ENCODE data around the gene UHRF1. TPM values are rescaled to one million over a fixed set of nuclear protein-coding genes. Genes with fewer than 3 reads are reported as not detected.

UHRF1 gene
- total and polyA plus RNA-seq, 3 experiments from 2014 or later = 0.35 to 218 (median 212) TPM

DNA sequence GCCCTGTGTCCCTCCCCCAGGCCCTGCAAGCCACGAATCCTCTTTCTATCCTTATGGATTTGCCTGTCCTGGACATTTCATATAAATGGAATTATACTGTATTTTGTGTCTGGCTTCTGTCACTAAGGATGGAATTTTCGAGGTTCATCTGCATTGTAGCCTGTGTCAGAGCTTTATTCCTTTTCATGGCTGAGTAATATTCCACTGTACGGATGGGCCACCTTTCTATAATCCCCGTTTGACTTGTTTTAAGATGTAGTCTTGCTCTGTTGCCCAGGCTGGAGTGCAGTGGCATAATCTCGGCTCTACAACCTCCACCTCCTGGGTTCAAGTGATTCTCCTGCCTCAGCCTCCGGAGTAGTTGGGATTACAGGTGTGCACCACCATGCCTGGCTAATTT lies 55.8 kb downstream of the UHRF1 start:
- Histone ChIP-seq H3K36me3 (ENCODE audit: insufficient read depth, low read length) (no peaks in the 10 kb centered on the region), H3K4me1 (ENCODE audit: insufficient read depth, low read length) (peaks cover 13% of the 10 kb centered on the region), H3K9me3 (ENCODE audit: low read length) (no peaks in the 10 kb centered on the region), H3K27me3 (ENCODE audit: insufficient read depth, low read length, poor library complexity, severe bottlenecking) (no peaks in the 10 kb centered on the region), H3K27ac (ENCODE audit: low read depth, low read length) (no peak overlapping the region), H3K4me3 (ENCODE audit: low read length) (no peak overlapping the region)
- H3K4me3 Mint-ChIP-seq = no peak overlapping the region
- CTCF ChIA-PET = no interaction called here
- DNase-seq = no peak
- H3K27me3 Mint-ChIP-seq = peaks cover 0 to 4% of the 10 kb centered on the region in 2 donors
- peak overlapping the region in 1 of 8 donors; percentile 4 for H3K27ac Mint-ChIP-seq
- no peaks in the 10 kb centered on the region for H3K9me3 Mint-ChIP-seq
- H3K36me3 Mint-ChIP-seq = no peaks in the 10 kb centered on the region
- H3K4me1 Mint-ChIP-seq = peaks cover 8 to 15% (median 9%) of the 10 kb centered on the region in 3 donors
- POLR2A ChIA-PET = no interaction called here

DNA sequence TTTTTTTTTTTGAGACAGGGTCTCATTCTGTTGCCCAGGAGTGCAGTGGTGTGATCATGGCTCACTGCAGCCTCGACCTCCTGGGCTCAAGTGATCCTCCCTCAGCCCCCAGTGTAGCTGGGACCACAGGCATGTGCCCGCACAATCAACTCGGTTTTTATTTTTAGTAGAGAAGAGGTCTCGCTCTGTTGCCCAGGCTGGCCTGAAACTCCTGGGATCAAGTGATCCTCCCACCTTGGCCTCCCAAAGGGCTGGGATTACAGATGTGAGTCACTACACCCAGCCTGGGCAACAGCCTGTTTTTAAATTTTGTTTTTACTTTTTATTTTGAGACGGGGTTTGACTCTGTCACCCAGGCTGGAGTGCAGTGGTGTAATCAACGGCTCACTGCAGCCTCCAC lies 57.3 kb downstream of the UHRF1 start:
- CTCF ChIA-PET = interaction anchor here (5.6 kb wide), 1 partner anchor 52 kb away, joined by 52 read pairs; no protein-coding TSS in a partner anchor
- Mint-ChIP-seq H3K9me3 (no peaks in the 10 kb centered on the region), H3K36me3 (no peaks in the 10 kb centered on the region), H3K27ac (no peak overlapping the region), H3K4me3 (no peak overlapping the region), H3K4me1 (peaks cover 23 to 30% (median 24%) of the 10 kb centered on the region in 3 donors), H3K27me3 (peaks cover 0 to 5% of the 10 kb centered on the region in 2 donors)
- Histone ChIP-seq H3K4me3 (ENCODE audit: low read length) (no peak overlapping the region), H3K27me3 (ENCODE audit: insufficient read depth, low read length, poor library complexity, severe bottlenecking) (no peaks in the 10 kb centered on the region), H3K36me3 (ENCODE audit: insufficient read depth, low read length) (no peaks in the 10 kb centered on the region), H3K9me3 (ENCODE audit: low read length) (no peaks in the 10 kb centered on the region), H3K4me1 (ENCODE audit: insufficient read depth, low read length) (peaks cover 27% of the 10 kb centered on the region), H3K27ac (ENCODE audit: low read depth, low read length) (no peak overlapping the region)
- POLR2A ChIA-PET = no interaction called here
- no peak for DNase-seq

DNA sequence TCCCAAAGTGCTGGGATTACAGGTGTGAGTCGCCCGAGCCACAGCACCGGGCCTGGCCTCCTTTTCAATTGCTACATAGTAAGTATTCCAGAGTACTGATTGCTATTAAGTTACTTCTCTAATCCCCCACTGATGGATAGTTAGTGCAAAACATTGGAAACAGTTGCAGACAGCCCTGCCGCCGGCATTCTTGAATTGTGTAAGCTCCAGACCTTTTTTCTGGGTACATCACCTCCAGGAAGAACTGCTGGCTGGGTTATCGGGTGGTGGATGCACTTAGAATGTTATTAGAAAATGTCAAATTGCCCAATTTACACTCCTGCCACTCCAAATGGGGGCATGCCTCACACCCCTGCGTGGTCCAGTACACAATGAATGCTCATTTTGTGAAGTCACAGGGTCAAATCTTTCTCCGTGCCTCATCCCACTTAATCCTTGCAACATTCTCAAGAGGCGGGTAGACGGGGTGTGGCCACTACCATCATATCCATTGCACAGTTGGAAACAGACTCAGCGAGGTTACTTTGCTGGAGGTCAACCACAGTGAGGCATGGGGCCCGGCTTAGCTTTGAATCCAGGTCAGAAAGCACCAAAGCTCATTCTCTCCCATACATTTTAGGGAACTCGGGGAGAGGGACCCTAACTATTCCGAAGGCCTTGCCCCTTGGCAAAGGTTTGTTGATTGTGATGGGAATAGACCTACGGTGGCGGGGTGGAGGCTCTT lies 58.6 kb downstream of the UHRF1 start:
- Histone ChIP-seq H3K27me3 (ENCODE audit: insufficient read depth, low read length, poor library complexity, severe bottlenecking) (no peaks in the 10 kb centered on the region), H3K4me1 (ENCODE audit: insufficient read depth, low read length) (peaks cover 27% of the 10 kb centered on the region), H3K27ac (ENCODE audit: low read depth, low read length) (no peak overlapping the region), H3K36me3 (ENCODE audit: insufficient read depth, low read length) (no peaks in the 10 kb centered on the region), H3K9me3 (ENCODE audit: low read length) (no peaks in the 10 kb centered on the region), H3K4me3 (ENCODE audit: low read length) (peak overlapping the region; percentile 49)
- Mint-ChIP-seq H3K9me3 (no peaks in the 10 kb centered on the region), H3K27me3 (peaks cover 0 to 5% of the 10 kb centered on the region in 2 donors), H3K36me3 (peaks cover 0 to under 1% (median 0%) of the 10 kb centered on the region in 3 donors), H3K4me1 (peaks cover 29 to 42% (median 30%) of the 10 kb centered on the region in 3 donors), H3K27ac (peak overlapping the region in 7 of 8 donors; percentile 66 to 98 (median 92)), H3K4me3 (peak overlapping the region; percentile 40 to 86 (median 84))
- CTCF ChIA-PET = interaction anchor here (0.8 to 5.6 kb wide), 4 partner anchors 53 to 116 kb away, joined by 3 to 52 read pairs (median 4); no protein-coding TSS in a partner anchor
- no peak for DNase-seq
- POLR2A ChIA-PET = interaction anchor here (0.6 to 6.1 kb wide), 5 partner anchors 8 to 484 kb away, joined by 3 to 128 read pairs (median 5); partner anchors contain the start of gene FEM1A

DNA sequence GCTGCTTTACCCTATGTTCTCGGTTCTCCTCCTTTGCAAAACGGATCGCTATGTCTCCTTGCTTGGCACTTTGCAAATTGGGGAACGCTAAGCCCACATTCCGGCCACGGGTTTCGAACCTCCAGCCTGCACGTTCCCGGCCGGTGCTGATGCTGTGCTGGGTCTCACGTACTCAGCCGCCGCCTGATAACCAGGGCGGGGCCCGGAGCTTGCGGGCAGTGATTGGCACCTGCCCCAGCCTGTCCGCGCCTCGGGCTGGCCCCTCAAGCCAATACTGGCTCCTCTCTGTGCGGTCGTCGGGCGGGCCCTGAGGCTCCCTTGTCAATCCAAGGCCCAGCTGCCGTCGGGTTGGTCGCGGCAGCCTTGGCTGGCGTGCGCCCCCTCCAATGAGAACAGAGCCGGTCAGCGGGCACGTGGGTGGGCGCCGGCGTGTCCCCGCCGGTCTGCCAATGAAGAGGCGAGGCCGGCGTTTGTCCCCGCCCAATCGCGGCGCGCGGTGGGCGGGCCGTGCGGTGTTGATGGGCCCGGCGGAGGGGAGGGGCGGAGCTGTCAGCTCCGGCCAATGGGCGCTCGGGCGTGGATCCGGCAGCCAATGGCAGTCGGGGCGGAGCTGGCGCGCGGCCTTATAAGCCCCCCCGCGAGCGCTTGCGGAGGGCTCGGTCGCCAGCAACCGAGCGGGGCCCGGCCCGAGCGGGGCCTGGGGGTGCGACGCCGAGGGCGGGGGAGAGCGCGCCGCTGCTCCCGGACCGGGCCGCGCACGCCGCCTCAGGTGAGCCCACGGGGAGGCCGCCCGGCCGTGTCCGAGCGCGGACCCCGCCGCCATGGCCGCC lies 59.4 kb downstream of the UHRF1 start, which contains the start of gene KDM4B:
KDM4B (plus strand) TSS at position 652 of the 830 bp plus-strand sequence. CDS start 63,778 bp downstream, outside the sequence.
- Mint-ChIP-seq H3K4me1 (peaks cover 29 to 46% (median 32%) of the 10 kb centered on the region in 3 donors), H3K36me3 (peaks cover 0 to 2% (median 0%) of the 10 kb centered on the region in 3 donors), H3K27ac (peak within 1 kb of the TSS; percentile 78 to 98 (median 92)), H3K27me3 (peaks cover 0 to 4% of the 10 kb centered on the region in 2 donors), H3K4me3 (peak within 1 kb of the TSS; percentile 83 to 95 (median 89)), H3K9me3 (no peaks in the 10 kb centered on the region)
- peaks cover 27% of the 10 kb centered on the region for H3K4me1 ChIP-seq (ENCODE audit: insufficient read depth, low read length)
- H3K27me3 ChIP-seq (ENCODE audit: insufficient read depth, low read length, poor library complexity, severe bottlenecking) = no peaks in the 10 kb centered on the region
- ChIA-PET CTCF (interaction anchor here (0.5 to 5.6 kb wide), 5 partner anchors 54 to 225 kb away, joined by 3 to 52 read pairs (median 4); no protein-coding TSS in a partner anchor), POLR2A (interaction anchor here (0.6 to 6.1 kb wide), 6 partner anchors 9 to 484 kb away, joined by 3 to 128 read pairs (median 4); partner anchors contain the start of genes FEM1A and PLIN3)
- H3K27ac ChIP-seq (ENCODE audit: low read depth, low read length) = peak within 1 kb of the TSS; percentile 33
- H3K36me3 ChIP-seq (ENCODE audit: insufficient read depth, low read length) = no peaks in the 10 kb centered on the region
- peak within 1 kb of the TSS; percentile 49 for H3K4me3 ChIP-seq (ENCODE audit: low read length)
- H3K9me3 ChIP-seq (ENCODE audit: low read length) = no peaks in the 10 kb centered on the region
- peak; percentile 97 to 100 (median 99) for DNase-seq

DNA sequence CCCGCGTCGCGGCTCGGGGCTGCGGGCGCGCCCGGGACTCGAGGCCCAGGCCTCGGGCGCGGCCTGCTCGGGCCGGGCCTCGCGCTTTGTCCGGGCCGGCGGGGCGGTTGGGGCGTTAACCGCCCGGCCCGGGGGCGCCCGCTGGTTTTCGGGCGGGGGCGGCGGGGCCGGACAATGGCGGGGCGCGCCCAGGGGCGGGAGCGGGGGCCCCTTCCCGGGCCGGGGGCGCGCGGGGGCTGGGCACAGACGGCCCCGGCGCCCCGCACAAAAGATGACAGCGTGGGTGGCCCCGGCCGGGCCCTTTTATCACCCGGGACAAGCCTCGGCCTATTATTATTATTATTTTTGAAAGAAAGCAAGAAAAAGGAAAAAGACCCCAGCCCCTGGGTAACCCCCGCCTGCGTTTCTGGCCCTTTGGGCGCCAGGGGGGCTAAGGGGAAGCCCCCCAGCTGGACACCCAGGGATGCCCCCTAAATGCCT lies 60.0 kb downstream of the UHRF1 start:
- DNase-seq = peak in 1 of 5 donors; percentile 2
- no peaks in the 10 kb centered on the region for H3K9me3 Mint-ChIP-seq
- POLR2A ChIA-PET = interaction anchor here (0.7 to 6.1 kb wide), 4 partner anchors 10 to 178 kb away, joined by 3 to 128 read pairs (median 4); partner anchors contain the start of genes FEM1A and PLIN3
- peaks cover 0 to 2% (median 0%) of the 10 kb centered on the region in 3 donors for H3K36me3 Mint-ChIP-seq
- H3K4me1 ChIP-seq (ENCODE audit: insufficient read depth, low read length) = peaks cover 27% of the 10 kb centered on the region
- H3K4me3 ChIP-seq (ENCODE audit: low read length) = peak overlapping the region; percentile 39
- peak overlapping the region; percentile 83 to 95 (median 89) for H3K4me3 Mint-ChIP-seq
- H3K27ac ChIP-seq (ENCODE audit: low read depth, low read length) = peak overlapping the region; percentile 33
- CTCF ChIA-PET = interaction anchor here (0.5 to 5.6 kb wide), 3 partner anchors 54 to 226 kb away, joined by 3 to 52 read pairs (median 4); no protein-coding TSS in a partner anchor
- peaks cover 0 to 4% of the 10 kb centered on the region in 2 donors for H3K27me3 Mint-ChIP-seq
- H3K27ac Mint-ChIP-seq = peak overlapping the region in 7 of 8 donors; percentile 78 to 91 (median 89)
- peaks cover 29 to 46% (median 32%) of the 10 kb centered on the region in 3 donors for H3K4me1 Mint-ChIP-seq
- no peaks in the 10 kb centered on the region for H3K36me3 ChIP-seq (ENCODE audit: insufficient read depth, low read length)
- H3K9me3 ChIP-seq (ENCODE audit: low read length) = no peaks in the 10 kb centered on the region
- H3K27me3 ChIP-seq (ENCODE audit: insufficient read depth, low read length, poor library complexity, severe bottlenecking) = no peaks in the 10 kb centered on the region

GRCh38 chr19:4969772-4970531 lies 60.7 kb downstream of the UHRF1 start:
- no peaks in the 10 kb centered on the region for H3K27me3 ChIP-seq (ENCODE audit: insufficient read depth, low read length, poor library complexity, severe bottlenecking)
- H3K4me3 ChIP-seq (ENCODE audit: low read length) = peak overlapping the region; percentile 39
- peak overlapping the region; percentile 33 for H3K27ac ChIP-seq (ENCODE audit: low read depth, low read length)
- POLR2A ChIA-PET = interaction anchor here (0.8 to 6.1 kb wide), 2 partner anchors 15 to 55 kb away, joined by 3 to 128 read pairs; no protein-coding TSS in a partner anchor
- H3K4me1 ChIP-seq (ENCODE audit: insufficient read depth, low read length) = peaks cover 27% of the 10 kb centered on the region
- Mint-ChIP-seq H3K27me3 (peaks cover 0 to 4% of the 10 kb centered on the region in 2 donors), H3K36me3 (peaks cover 0 to 5% (median 1%) of the 10 kb centered on the region in 3 donors), H3K4me1 (peaks cover 31 to 51% (median 35%) of the 10 kb centered on the region in 3 donors), H3K9me3 (no peaks in the 10 kb centered on the region), H3K27ac (peak overlapping the region; percentile 8 to 91 (median 85)), H3K4me3 (peak overlapping the region; percentile 83 to 95 (median 89))
- CTCF ChIA-PET = interaction anchor here (5.6 kb wide), 1 partner anchor 55 kb away, joined by 52 read pairs; no protein-coding TSS in a partner anchor
- no peaks in the 10 kb centered on the region for H3K36me3 ChIP-seq (ENCODE audit: insufficient read depth, low read length)
- peak in 1 of 5 donors; percentile 21 for DNase-seq
- no peaks in the 10 kb centered on the region for H3K9me3 ChIP-seq (ENCODE audit: low read length)

All from CD8-positive, alpha-beta memory T cell (primary cell).